Natural killer cell treated with Interleukin-12 subunit alpha and Interleukin-12 subunit beta and Interleukin-15 and Interleukin-18, amount 100 ng/mL, for 72 hours (primary cell): ENCODE data around the gene TBL1X. TPM values are rescaled to one million over a fixed set of nuclear protein-coding genes. Genes with fewer than 3 reads are reported as not detected.
A peak's percentile ranks its signal among the peaks of the same experiment; 100 is the strongest.

Experiments used
- ATAC-seq, 2 donors: fragments of 150-1000 bp; cut with Tn5 transposase in 1 of 2; sonication (Bioruptor Pico), chemical (Tn5 transposase) in 1 of 2; 2 replicates each; pipeline ENCODE4 v1.10.0; 2021
- DNase-seq: peaks from one replicate; pipeline ENCODE4 v3.0.0; 2022; ENCODE audit warnings: low spot score
- H3K27ac Mint-ChIP-seq, 2 donors: 1 replicate in 1 of 2; 2 replicates in 1 of 2; pipeline ENCODE4 v1.8.0; 2022; ENCODE audit warnings: mixed read lengths in 2 of 2, mild to moderate bottlenecking in 1 of 2, moderate library complexity in 1 of 2
- H3K27me3 Mint-ChIP-seq, 2 donors: 1 replicate in 1 of 2; 2 replicates in 1 of 2; pipeline ENCODE4 v1.8.0; 2022; ENCODE audit warnings: mixed read lengths in 2 of 2
- H3K36me3 Mint-ChIP-seq: one replicate; pipeline ENCODE4 v1.8.0; 2022; ENCODE audit warnings: mixed read lengths
- H3K4me1 Mint-ChIP-seq, 2 donors: 1 replicate in 1 of 2; 2 replicates in 1 of 2; pipeline ENCODE4 v1.8.0; 2022; ENCODE audit warnings: low read depth in 2 of 2, mixed read lengths in 2 of 2, mild to moderate bottlenecking in 1 of 2
- H3K4me3 Mint-ChIP-seq: one replicate; pipeline ENCODE4 v1.8.0; 2022; ENCODE audit warnings: mixed read lengths
- H3K9me3 Mint-ChIP-seq: 2 replicates; pipeline ENCODE4 v1.8.0; 2022; ENCODE audit warnings: mixed read lengths
- total RNA-seq, 2 donors: library from RNA; stranded (reverse); gene quantifications; one replicate each; pipeline ENCODE4 v1.2.3, GENCODE V29; 2022

The TBL1X gene
- total RNA-seq, 2 donors from 2014 or later: 32.3 to 37.9 TPM

DNA sequence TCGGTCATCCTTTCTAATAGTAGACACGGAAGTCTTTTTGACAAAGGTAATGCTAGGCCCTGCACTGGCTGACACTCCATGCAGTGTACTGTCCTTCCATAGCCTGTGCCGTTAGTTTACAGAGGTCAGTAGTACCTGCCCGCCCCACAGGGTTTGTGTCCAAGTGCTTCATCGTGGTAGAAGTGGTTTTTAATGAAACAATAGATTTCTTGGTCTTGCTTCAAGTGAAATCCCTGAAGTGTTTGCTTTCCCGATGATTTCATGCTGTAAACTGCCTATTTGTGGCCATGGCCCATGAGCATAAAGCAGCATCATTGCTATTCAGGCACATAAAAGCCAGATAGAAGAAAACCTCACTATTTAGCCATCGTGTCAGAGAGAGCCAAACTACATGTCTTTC lies 161.5 kb downstream of the TBL1X start:
- H3K36me3 Mint-ChIP-seq: no peaks in the 10 kb centered on the region
- H3K27me3 Mint-ChIP-seq: no peaks in the 10 kb centered on the region
- ATAC-seq: no peak

DNA sequence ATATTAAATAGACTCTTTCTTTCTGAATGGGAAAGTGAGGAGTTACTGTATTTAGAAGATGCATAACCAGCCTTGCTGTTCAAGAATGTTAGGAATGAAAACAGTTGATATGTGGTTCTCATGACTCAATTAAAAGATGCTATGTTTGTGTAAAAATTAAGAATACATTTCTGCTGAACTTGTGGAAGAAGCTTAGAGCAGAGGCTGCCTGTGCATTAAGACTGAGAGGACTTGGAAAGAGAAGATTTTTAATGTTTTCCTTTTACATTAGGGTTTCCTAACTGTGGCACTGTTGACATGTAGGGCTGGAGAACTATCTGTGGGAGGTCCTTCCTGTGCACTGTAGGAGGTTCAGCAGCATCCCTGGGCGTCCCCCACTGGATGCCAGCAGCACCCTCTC lies 163.1 kb downstream of the TBL1X start:
- H3K36me3 Mint-ChIP-seq: no peaks in the 10 kb centered on the region
- ATAC-seq: no peak

More for the DNA sequence above, 161.5 kb downstream of the TBL1X start:
- H3K27ac Mint-ChIP-seq: no peak overlapping the region
- no peaks in the 10 kb centered on the region for H3K9me3 Mint-ChIP-seq
- no peak for DNase-seq
- no peak overlapping the region for H3K4me3 Mint-ChIP-seq
- peaks cover 9 to 12% of the 10 kb centered on the region in 2 donors for H3K4me1 Mint-ChIP-seq

DNA sequence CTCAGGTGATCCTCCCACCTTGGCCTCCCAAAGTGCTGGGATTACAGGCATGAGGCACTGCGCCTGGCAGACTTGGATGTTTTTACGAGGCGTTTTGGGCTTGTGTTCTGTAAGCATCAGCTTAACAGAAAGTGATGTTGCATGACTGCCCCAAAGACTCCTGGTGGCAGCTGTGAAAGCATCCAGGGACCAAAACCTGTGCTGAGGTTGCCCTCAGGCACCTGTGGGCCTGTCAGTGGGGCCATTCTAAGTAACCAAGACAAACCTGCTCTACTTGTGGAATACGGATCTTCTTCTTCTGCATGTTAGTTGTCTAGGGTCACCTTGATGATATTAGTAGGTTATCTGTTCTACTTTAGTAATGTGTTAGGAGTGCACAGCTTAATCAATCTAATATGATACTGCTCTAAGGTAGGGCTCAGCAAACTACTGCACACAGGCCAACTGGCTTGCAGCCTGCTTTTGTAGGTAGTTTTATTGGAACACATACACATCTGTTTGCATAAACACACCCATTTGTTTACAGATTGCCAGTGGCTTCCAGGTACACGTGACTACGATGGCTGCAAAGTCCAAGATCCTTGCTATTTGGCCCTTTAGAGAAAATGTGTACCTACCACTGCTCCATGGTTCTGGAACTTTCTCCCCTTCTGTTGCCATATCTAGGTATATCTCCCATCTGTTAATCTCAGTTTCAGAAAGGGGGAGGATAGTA lies 164.1 kb downstream of the TBL1X start:
- no peak overlapping the region for H3K27ac Mint-ChIP-seq
- no peaks in the 10 kb centered on the region for H3K36me3 Mint-ChIP-seq
- ATAC-seq: no peak
- no peak for DNase-seq
- peaks cover 3 to 14% of the 10 kb centered on the region in 2 donors for H3K4me1 Mint-ChIP-seq
- no peak overlapping the region for H3K4me3 Mint-ChIP-seq
- no peaks in the 10 kb centered on the region for H3K27me3 Mint-ChIP-seq
- no peaks in the 10 kb centered on the region for H3K9me3 Mint-ChIP-seq

More for the DNA sequence above, 163.1 kb downstream of the TBL1X start:
- Mint-ChIP-seq H3K27me3 (no peaks in the 10 kb centered on the region), H3K9me3 (no peaks in the 10 kb centered on the region), H3K4me3 (no peak overlapping the region), H3K27ac (no peak overlapping the region), H3K4me1 (peaks cover 0 to 14% of the 10 kb centered on the region in 2 donors)
- no peak for DNase-seq

DNA sequence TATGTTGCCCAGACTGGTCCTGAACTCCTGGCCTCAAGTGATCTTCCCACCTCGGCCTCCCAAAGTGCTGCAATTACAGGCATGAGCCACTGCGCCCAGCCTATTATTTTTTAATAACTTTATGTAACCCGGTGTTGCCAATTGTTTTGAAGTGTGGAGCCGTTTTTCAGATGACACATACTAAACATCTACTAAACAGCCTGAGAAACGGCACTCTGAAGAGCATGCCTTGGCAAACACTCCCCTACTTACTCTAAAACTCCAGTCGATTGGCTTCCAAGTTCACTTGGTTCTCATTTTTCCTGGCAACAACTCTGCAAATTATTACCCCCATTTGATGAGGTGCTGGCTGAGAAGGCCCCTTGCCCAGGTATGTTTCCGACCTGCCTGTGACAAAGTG lies 169.7 kb downstream of the TBL1X start:
- Mint-ChIP-seq H3K4me3 (no peak overlapping the region), H3K36me3 (no peaks in the 10 kb centered on the region), H3K4me1 (peaks cover 14 to 15% of the 10 kb centered on the region in 2 donors), H3K27ac (no peak overlapping the region), H3K27me3 (peaks cover 0 to 2% of the 10 kb centered on the region in 2 donors), H3K9me3 (no peaks in the 10 kb centered on the region)
- DNase-seq: no peak
- no peak for ATAC-seq

DNA sequence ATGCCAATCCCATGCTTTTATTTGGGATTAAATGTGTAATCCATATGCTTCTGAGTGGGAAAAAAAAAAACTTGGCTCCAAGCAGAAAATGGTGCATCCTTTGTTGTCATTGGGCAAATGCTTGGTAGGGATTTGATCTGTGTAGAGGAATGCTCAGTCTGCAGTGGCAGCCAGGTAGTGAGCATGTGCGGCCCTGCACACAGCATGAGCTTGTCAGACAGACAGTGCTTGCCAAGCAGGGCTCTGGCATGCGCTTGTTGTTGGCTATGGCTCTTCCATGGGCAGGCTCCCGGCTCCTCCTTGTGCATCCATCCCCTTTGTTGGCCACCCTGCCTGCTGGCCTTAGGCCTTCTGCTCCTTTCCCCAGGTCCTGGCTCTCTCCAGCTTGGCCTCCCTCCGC lies 170.5 kb downstream of the TBL1X start:
- peaks cover 0 to 2% of the 10 kb centered on the region in 2 donors for H3K27me3 Mint-ChIP-seq
- no peak for DNase-seq
- peaks cover 15 to 16% of the 10 kb centered on the region in 2 donors for H3K4me1 Mint-ChIP-seq
- H3K27ac Mint-ChIP-seq: no peak overlapping the region
- H3K9me3 Mint-ChIP-seq: no peaks in the 10 kb centered on the region
- no peak overlapping the region for H3K4me3 Mint-ChIP-seq
- H3K36me3 Mint-ChIP-seq: no peaks in the 10 kb centered on the region
- ATAC-seq: no peak

DNA sequence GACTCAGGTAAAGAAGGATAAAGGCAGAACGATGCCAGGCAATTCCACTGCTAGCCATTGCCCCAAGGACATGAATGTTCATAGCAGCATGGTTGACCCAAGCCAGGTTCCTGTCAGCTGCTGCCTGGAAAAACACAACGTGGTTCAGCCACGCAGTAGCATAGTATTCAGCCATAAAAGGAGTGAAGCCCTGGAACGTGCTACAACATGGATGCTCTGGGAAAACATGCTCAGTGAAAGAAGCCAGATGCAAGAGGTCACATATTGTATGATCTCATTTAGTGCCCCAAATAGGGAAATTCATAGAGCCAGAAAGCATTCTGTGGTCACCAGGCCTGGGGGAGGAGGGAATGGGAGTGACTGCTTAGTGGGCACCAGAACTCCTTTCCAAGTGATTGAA lies 170.9 kb downstream of the TBL1X start:
- H3K9me3 Mint-ChIP-seq: no peaks in the 10 kb centered on the region
- H3K4me1 Mint-ChIP-seq: peaks cover 15 to 16% of the 10 kb centered on the region in 2 donors
- no peaks in the 10 kb centered on the region for H3K36me3 Mint-ChIP-seq
- H3K27me3 Mint-ChIP-seq: peaks cover 0 to 2% of the 10 kb centered on the region in 2 donors
- no peak overlapping the region for H3K4me3 Mint-ChIP-seq
- ATAC-seq (no peak), DNase-seq (no peak)
- no peak overlapping the region for H3K27ac Mint-ChIP-seq

DNA sequence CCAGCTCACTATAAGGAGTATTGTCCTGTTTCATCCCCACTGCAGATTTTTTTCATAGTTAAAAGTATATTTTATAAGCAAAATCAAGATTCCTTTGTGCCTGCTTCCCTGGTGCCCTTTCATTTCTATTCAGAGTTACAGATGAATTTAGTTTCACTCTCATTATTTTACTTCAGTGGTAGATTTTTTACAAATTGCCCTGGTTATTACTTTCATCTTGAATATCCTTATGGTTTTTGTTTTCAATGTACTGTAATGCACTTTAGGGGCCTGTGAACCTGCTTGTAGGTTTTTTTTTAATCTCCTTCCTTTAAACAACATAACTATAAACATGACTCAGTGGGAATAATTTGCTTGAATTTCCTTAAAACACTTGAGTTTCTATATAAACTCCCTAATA lies 174.0 kb downstream of the TBL1X start:
- peaks cover 24 to 25% of the 10 kb centered on the region in 2 donors for H3K4me1 Mint-ChIP-seq
- H3K27ac Mint-ChIP-seq: peak overlapping the region; percentile 49 to 86
- H3K4me3 Mint-ChIP-seq: peak overlapping the region; percentile 53

DNA sequence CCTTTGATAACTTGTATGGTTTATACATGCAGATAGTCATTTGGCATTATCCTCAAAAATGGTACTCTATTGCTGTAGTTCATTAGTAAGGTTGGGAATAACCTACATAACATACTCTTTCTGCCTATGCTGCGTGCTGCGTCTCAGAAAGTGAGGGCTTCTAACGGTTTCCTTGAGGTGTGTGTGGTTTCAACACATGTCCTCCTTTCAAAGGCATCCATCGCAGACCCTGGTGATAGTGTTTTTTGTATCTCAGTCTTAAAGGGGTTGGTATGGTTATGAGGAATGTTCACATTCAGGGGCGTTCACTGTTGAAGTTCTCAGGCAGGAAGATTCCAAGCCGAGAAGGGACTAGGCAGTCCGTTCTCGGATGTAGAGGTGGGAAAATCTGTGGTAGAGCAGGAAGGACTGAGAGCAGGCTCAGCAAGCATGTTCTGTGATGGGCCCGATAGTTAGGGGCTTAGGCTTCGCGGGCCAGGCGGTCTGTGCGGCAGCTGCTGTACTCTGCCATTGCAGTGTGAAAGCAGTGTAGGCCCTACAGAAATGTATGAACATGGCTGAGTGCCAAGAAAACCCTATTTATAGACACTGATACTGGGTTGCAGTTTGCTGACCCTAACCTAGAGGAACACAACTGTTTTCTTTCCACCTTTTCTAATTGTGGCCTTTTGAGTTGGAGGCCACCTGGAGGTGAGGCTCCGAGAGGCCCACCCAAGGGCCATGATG lies 177.6 kb downstream of the TBL1X start:
- Mint-ChIP-seq H3K4me1 (peaks cover 33 to 37% of the 10 kb centered on the region in 2 donors), H3K36me3 (no peaks in the 10 kb centered on the region), H3K4me3 (peak overlapping the region; percentile 75), H3K27ac (peak overlapping the region; percentile 64 to 79), H3K9me3 (no peaks in the 10 kb centered on the region), H3K27me3 (peaks cover 0 to under 1% of the 10 kb centered on the region in 2 donors)
- ATAC-seq (peak in 1 of 2 donors; percentile 43), DNase-seq (no peak)

More for the DNA sequence above, 174.0 kb downstream of the TBL1X start:
- DNase-seq: no peak
- Mint-ChIP-seq H3K9me3 (no peaks in the 10 kb centered on the region), H3K27me3 (peaks cover 0 to 2% of the 10 kb centered on the region in 2 donors), H3K36me3 (no peaks in the 10 kb centered on the region)
- ATAC-seq: peak in 1 of 2 donors; percentile 73

DNA sequence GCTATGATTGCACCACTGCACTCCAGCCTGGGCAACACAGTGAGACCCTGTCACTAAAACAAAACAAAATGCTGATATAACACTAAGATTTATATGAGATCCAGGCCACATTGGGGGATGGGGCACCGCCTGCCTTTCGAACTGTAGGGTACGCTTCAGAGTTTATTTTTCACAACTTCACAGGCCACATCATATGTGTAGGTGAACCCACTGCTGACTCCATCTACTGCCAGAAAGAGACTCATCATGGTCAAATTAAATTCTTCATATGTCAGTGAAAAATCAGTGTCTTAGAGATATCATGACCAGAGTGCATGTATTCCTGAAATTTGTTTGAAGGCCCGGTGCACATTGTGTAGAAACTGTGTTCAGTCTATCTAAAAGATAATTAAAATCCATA lies 178.9 kb downstream of the TBL1X start:
- Mint-ChIP-seq H3K9me3 (no peaks in the 10 kb centered on the region), H3K27me3 (no peaks in the 10 kb centered on the region), H3K4me3 (peak overlapping the region; percentile 52), H3K4me1 (peaks cover 32 to 34% of the 10 kb centered on the region in 2 donors), H3K36me3 (no peaks in the 10 kb centered on the region), H3K27ac (peak overlapping the region; percentile 76 to 89)
- DNase-seq: no peak
- peak in 1 of 2 donors; percentile 61 for ATAC-seq

DNA sequence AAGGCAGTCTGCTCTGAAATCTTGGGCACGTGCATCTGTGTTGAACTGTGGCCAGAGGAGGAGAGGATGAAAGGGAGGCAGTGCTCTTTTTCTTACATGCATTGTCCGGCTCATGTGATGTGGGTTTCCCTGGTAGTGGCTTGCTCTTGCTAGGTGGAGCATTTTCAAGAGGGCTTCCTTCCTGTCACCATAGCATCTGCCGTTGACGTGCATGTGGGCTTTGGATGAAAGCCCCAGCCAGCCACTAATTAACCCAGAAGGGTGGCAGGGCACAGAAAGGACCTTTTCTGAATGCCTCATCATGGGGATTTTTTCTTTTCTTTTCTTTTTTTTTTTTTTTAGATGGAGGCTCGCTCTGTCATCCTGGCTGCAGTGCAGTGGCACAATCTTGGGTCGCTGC lies 179.5 kb downstream of the TBL1X start:
- ATAC-seq (peak; percentile 86 to 92), DNase-seq (peak; percentile 70)
- H3K36me3 Mint-ChIP-seq: no peaks in the 10 kb centered on the region
- no peaks in the 10 kb centered on the region for H3K27me3 Mint-ChIP-seq
- peak overlapping the region; percentile 52 for H3K4me3 Mint-ChIP-seq
- H3K9me3 Mint-ChIP-seq: no peaks in the 10 kb centered on the region
- H3K27ac Mint-ChIP-seq: peak overlapping the region; percentile 76 to 89
- peaks cover 28% of the 10 kb centered on the region in 2 donors for H3K4me1 Mint-ChIP-seq

DNA sequence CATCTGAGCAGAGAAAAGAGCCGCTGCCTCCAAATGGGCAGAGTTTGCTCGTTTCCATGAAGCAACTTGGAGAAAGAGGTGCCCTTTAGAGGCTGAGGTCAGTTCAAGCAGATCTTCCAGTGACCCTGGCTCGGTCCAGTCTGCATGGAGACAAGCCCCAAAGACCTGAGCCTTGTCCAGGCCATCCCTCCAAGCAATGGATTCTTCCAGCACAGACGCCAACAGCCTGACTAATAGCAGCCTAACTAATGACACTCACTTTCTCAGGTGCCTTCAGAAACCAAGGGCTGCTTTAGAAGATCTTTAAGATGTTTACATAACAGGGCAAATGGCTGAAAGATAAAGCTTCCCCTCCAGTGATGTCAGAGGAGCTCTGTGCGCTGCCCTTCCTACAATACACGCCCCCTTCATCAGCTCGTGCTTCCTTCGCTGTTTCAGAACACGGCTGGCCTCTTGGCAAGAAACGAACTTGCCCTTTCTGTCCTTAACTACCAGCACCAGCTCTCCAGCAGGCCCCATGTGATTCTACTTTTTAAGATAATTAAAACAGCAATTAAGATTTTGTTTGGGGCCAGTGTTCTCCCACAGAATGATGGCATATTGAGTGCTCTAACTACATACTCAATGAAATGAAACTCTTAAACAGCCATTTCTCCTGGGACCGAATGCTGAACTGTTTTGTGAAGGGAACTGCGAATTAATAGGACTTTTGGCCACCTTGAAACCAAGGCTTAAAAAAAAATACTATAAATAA lies 181.8 kb downstream of the TBL1X start:
- no peak for ATAC-seq
- no peaks in the 10 kb centered on the region for H3K27me3 Mint-ChIP-seq
- no peak for DNase-seq
- no peak overlapping the region for H3K4me3 Mint-ChIP-seq
- no peak overlapping the region for H3K27ac Mint-ChIP-seq
- H3K36me3 Mint-ChIP-seq: no peaks in the 10 kb centered on the region
- H3K9me3 Mint-ChIP-seq: no peaks in the 10 kb centered on the region
- H3K4me1 Mint-ChIP-seq: peaks cover 25 to 27% of the 10 kb centered on the region in 2 donors

DNA sequence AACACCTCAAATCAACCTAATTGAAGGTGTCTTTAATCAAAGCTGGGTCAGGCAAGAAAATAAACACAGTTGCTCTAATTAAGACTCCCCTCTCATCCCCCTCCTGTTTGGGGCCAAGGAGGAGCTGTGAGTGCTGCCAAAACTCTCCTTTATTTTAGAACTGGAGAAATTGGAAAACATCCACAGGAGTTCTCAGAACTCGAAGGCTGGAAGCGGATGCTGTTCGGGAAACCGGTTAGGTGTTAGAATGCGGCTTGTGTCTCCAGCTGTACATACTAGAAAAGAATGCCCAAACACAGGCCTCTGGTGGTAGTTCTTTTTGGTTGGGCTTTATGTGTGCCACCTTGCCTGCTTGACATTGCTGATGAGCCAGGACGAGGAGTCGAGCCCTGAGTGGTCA lies 182.6 kb downstream of the TBL1X start:
- Mint-ChIP-seq H3K9me3 (no peaks in the 10 kb centered on the region), H3K4me1 (peaks cover 18 to 19% of the 10 kb centered on the region in 2 donors), H3K4me3 (no peak overlapping the region), H3K27me3 (no peaks in the 10 kb centered on the region), H3K36me3 (no peaks in the 10 kb centered on the region), H3K27ac (peak overlapping the region in 1 of 2 donors; percentile 64)
- DNase-seq (no peak), ATAC-seq (no peak)

DNA sequence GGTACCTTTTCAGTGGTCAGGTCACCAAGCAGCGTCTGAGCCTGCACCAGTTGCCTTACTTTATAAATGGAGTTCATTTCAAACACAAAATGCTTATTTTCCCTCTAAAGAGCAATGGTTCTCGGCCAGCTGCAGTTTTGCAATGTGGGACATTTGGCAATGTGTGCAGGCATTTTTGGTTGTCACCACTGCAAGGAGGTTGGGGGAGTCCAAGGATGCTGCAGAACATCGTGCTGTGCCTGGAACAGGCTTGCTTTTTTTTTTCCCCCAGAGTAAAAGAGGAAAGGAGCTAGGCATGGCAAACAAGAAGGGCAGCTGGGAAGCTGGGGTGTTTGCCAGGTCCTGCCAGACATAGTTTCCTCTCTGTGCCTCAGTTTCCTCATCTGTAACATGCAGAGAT lies 185.2 kb downstream of the TBL1X start:
- ATAC-seq: no peak
- Mint-ChIP-seq H3K27ac (no peak overlapping the region), H3K4me1 (peaks cover 0 to 6% of the 10 kb centered on the region in 2 donors), H3K4me3 (no peak overlapping the region), H3K36me3 (no peaks in the 10 kb centered on the region), H3K27me3 (no peaks in the 10 kb centered on the region), H3K9me3 (no peaks in the 10 kb centered on the region)
- DNase-seq: no peak
